Measurements from ENCODE around the gene HDAC11.

- TF ChIP-seq, protein P1, sequence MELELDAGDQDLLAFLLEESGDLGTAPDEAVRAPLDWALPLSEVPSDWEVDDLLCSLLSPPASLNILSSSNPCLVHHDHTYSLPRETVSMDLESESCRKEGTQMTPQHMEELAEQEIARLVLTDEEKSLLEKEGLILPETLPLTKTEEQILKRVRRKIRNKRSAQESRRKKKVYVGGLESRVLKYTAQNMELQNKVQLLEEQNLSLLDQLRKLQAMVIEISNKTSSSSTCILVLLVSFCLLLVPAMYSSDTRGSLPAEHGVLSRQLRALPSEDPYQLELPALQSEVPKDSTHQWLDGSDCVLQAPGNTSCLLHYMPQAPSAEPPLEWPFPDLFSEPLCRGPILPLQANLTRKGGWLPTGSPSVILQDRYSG (tag; conservative IDR thresholded peaks at IDR 0.05; ENCODE audit: low read depth): no peak
- TF ChIP-seq THAP7 (CRISPR knock-in tag; IDR thresholded peaks at IDR 0.05) (no peak), SMARCB1 (IDR thresholded peaks at IDR 0.05; ENCODE audit: insufficient read length, low read depth) (no peak), HOMEZ (CRISPR knock-in tag; IDR thresholded peaks at IDR 0.05) (no peak)
These were observed 26.1 kb downstream of the HDAC11 start for GRCh38 chr3:13506239-13506638.

Measured in K562 (cell line).